SK-N-SH (cell line): ENCODE measurements around the gene ATP2B3. TPM values are rescaled to one million over a fixed set of nuclear protein-coding genes. Genes with fewer than 3 reads are reported as not detected.

ENCODE experiments used
- CTCF ChIA-PET: fragments of 300-600, 350-600 bp; formaldehyde crosslinking; extraction: SDS; loops from one replicate; lab custom pipeline; 2021; lab: Yijun Ruan, JAX
- POLR2A ChIA-PET: fragments of 350-600 bp; sonication (Branson Sonifier 250); formaldehyde crosslinking; extraction: SDS; loops from one replicate; lab custom pipeline; 2020; ENCODE audit warnings: antibody characterized with exemption, inconsistent platforms; lab: Yijun Ruan, JAX
- DNase-seq: peaks from one replicate; pipeline ENCODE4 v3.0.0; 2012
- H2AFZ ChIP-seq: fragments of 200-600 bp; sonication (generic); 2 replicates; pipeline ENCODE4 v1.8.1; 2016; ENCODE audit warnings: antibody characterized with exemption, mild to moderate bottlenecking, low read depth
- H3F3A ChIP-seq: fragments of 200-600 bp; sonication (generic); replicated peaks from 2 replicates; pipeline ENCODE3; 2016; ENCODE audit warnings: antibody characterized with exemption, mild to moderate bottlenecking; ENCODE audit not compliant: insufficient read depth
- H3K27ac ChIP-seq, 2 experiments: fragments of 200-500 bp in 1 of 2; fragments of 200-600 bp in 1 of 2; sonication (Bioruptor generic) in 1 of 2; sonication (generic), shearing (Covaris generic) in 1 of 2; 2 replicates each; pipeline versions ENCODE4 v1.5.1 to v1.6.1; 2014 to 2016; ENCODE audit warnings: low read depth in 2 of 2, inconsistent platforms in 1 of 2, low read length in 1 of 2, mild to moderate bottlenecking in 1 of 2, mixed read lengths in 1 of 2
- H3K27me3 ChIP-seq: fragments of 200-600 bp; sonication (generic), shearing (Covaris generic); 2 replicates; pipeline ENCODE4 v1.6.1; 2016; ENCODE audit warnings: mixed run types; ENCODE audit not compliant: insufficient read depth
- H3K36me3 ChIP-seq, 2 experiments: fragments of 200-500 bp in 1 of 2; fragments of 200-600 bp in 1 of 2; sonication (Bioruptor generic) in 1 of 2; sonication (generic) in 1 of 2; replicated peaks in 1 of 2; 2 replicates each; pipeline versions ENCODE3 to v1.5.1; 2014 to 2016; ENCODE audit warnings: low read length in 1 of 2, mild to moderate bottlenecking in 1 of 2; ENCODE audit not compliant: insufficient read depth in 2 of 2, control insufficient read depth in 1 of 2
- H3K4me1 ChIP-seq, 2 experiments: fragments of 200-500 bp in 1 of 2; fragments of 200-600 bp in 1 of 2; sonication (Bioruptor generic) in 1 of 2; sonication (generic), shearing (Covaris generic) in 1 of 2; 2 replicates each; pipeline versions ENCODE4 v1.5.1 to v1.6.1; 2014 to 2016; ENCODE audit warnings: low read depth in 1 of 2, low read length in 1 of 2, mixed run types in 1 of 2; ENCODE audit not compliant: insufficient read depth in 2 of 2, control insufficient read depth in 1 of 2
- H3K4me2 ChIP-seq: fragments of 200-600 bp; sonication (generic), shearing (Covaris generic); 2 replicates; pipeline ENCODE4 v1.6.1; 2017; ENCODE audit warnings: mixed run types
- H3K4me3 ChIP-seq, 2 experiments: fragments of 200-500 bp in 1 of 2; fragments of 200-600 bp in 1 of 2; sonication (Bioruptor generic) in 1 of 2; sonication (generic), shearing (Covaris generic) in 1 of 2; 2 replicates each; pipeline versions ENCODE4 v1.5.1 to v1.8.1; 2014 to 2016; ENCODE audit warnings: low read depth in 2 of 2, inconsistent platforms in 1 of 2, low read length in 1 of 2, mild to moderate bottlenecking in 1 of 2, mixed read lengths in 1 of 2, moderate library complexity in 1 of 2
- H3K79me2 ChIP-seq: fragments of 200-600 bp; sonication (generic); 2 replicates; pipeline ENCODE4 v1.8.1; 2017; ENCODE audit warnings: mild to moderate bottlenecking; ENCODE audit not compliant: insufficient read depth
- H3K9ac ChIP-seq: fragments of 200-600 bp; sonication (generic); 2 replicates; pipeline ENCODE4 v1.6.1; 2017; ENCODE audit warnings: mixed run types
- H3K9me2 ChIP-seq: fragments of 200-600 bp; sonication (generic); 2 replicates; pipeline ENCODE4 v1.6.1; 2017; ENCODE audit warnings: mixed run types
- H3K9me3 ChIP-seq: fragments of 200-600 bp; sonication (generic); 2 replicates; pipeline ENCODE4 v1.6.1; 2017; ENCODE audit warnings: mixed run types, mild to moderate bottlenecking, moderate library complexity
- H4K20me1 ChIP-seq: fragments of 200-600 bp; sonication (generic); 2 replicates; pipeline ENCODE4 v1.6.1; 2017; ENCODE audit warnings: mild to moderate bottlenecking, mixed run types; ENCODE audit not compliant: insufficient read depth
- CHD2 ChIP-seq: fragments of 150-350 bp; IDR thresholded peaks from 2 replicates; pipeline ENCODE4 v1.6.1; 2018; ENCODE audit warnings: low read length; ENCODE audit not compliant: partially characterized antibody
- EZH2phosphoT487 ChIP-seq: fragments of 200-600 bp; sonication (generic); IDR thresholded peaks from 2 replicates; pipeline ENCODE4 v1.6.1; 2017; ENCODE audit warnings: low read depth, mixed run types, mild to moderate bottlenecking, antibody characterized with exemption, moderate library complexity, borderline replicate concordance
- FOXM1 ChIP-seq: IDR thresholded peaks from 2 replicates; pipeline ENCODE4 v1.4.0; 2012; ENCODE audit warnings: low read depth, mild to moderate bottlenecking
- GABPA ChIP-seq: IDR thresholded peaks from 2 replicates; pipeline ENCODE4 v1.4.0; 2012; ENCODE audit warnings: low read depth, mild to moderate bottlenecking
- GATA2 ChIP-seq: sonication (generic); formaldehyde crosslinking; IDR thresholded peaks from 2 replicates; pipeline ENCODE4 v1.5.0; 2020; ENCODE audit warnings: mild to moderate bottlenecking, missing genetic modification reagents
- JUND ChIP-seq: IDR thresholded peaks from 2 replicates; pipeline ENCODE4 v1.4.0; 2012
- MXI1 ChIP-seq: IDR thresholded peaks from 2 replicates; pipeline ENCODE4 v1.6.1; 2012; ENCODE audit warnings: mild to moderate bottlenecking, low read depth, low read length, improper control_type of control experiment
- NFIC ChIP-seq: IDR thresholded peaks from 2 replicates; pipeline ENCODE4 v1.4.0; 2012; ENCODE audit warnings: borderline replicate concordance
- PBX3 ChIP-seq: IDR thresholded peaks from 2 replicates; pipeline ENCODE4; 2012
- POLR2AphosphoS5 ChIP-seq: IDR thresholded peaks from 2 replicates; pipeline ENCODE4 v1.6.1; 2012; ENCODE audit warnings: low read depth, low read length
- RAD21 ChIP-seq: IDR thresholded peaks from 2 replicates; pipeline ENCODE4 v1.6.1; 2012; ENCODE audit warnings: mild to moderate bottlenecking, low read length
- RFX5 ChIP-seq: IDR thresholded peaks from 2 replicates; pipeline ENCODE4 v1.6.1; 2012; ENCODE audit warnings: mild to moderate bottlenecking, improper control_type of control experiment, low read length
- RXRA ChIP-seq: IDR thresholded peaks from 2 replicates; pipeline ENCODE4 v1.4.0; 2012; ENCODE audit warnings: low read depth, mild to moderate bottlenecking, borderline replicate concordance
- SMC3 ChIP-seq: IDR thresholded peaks from 2 replicates; pipeline ENCODE4 v1.6.1; 2012; ENCODE audit warnings: low read depth, low read length, improper control_type of control experiment
- TCF12 ChIP-seq: IDR thresholded peaks from 2 replicates; pipeline ENCODE4 v1.4.0; 2012
- USF2 ChIP-seq: fragments of 150-350 bp; IDR thresholded peaks from 2 replicates; pipeline ENCODE4 v1.6.1; 2017; ENCODE audit warnings: antibody characterized with exemption, low read length, low read depth, borderline replicate concordance
- WGBS: methylation state at CpG from one replicate; pipeline ENCODE4 v1.1.6; 2017; ENCODE audit warnings: low lambda C conversion rate; 5-methylcytosine and 5-hydroxymethylcytosine counted together
- polyA plus RNA-seq, 3 experiments: library from polyadenylated mRNA; depleted of rRNA; stranded (reverse); fragments of >200 nt; gene quantifications; 2 replicates each; pipeline ENCODE4 v1.2.3, GENCODE V29; 2012
- TF ChIP-seq, protein P1 (sequence below): fragments of 200-600 bp; sonication (generic); IDR thresholded peaks from 2 replicates; pipeline ENCODE4 v1.6.1; 2017; ENCODE audit warnings: antibody characterized with exemption, mild to moderate bottlenecking, moderate library complexity
- TF ChIP-seq, protein P2 (sequence below): IDR thresholded peaks from 2 replicates; pipeline ENCODE4 v1.4.0; 2012; ENCODE audit warnings: low read depth, borderline replicate concordance
- TF ChIP-seq, protein P3 (sequence below): IDR thresholded peaks from 2 replicates; pipeline ENCODE4 v1.4.0; 2012; ENCODE audit warnings: low read depth
- TF ChIP-seq, protein P4 (sequence below): fragments of 150-350 bp; IDR thresholded peaks from 2 replicates; pipeline ENCODE4 v1.6.1; 2016; ENCODE audit warnings: mild to moderate bottlenecking, low read depth, low read length

Gene ATP2B3
- polyA plus RNA-seq, 1 of the 3 experiments (the other 2 are of a cell fraction) = 0.16 TPM

DNA sequence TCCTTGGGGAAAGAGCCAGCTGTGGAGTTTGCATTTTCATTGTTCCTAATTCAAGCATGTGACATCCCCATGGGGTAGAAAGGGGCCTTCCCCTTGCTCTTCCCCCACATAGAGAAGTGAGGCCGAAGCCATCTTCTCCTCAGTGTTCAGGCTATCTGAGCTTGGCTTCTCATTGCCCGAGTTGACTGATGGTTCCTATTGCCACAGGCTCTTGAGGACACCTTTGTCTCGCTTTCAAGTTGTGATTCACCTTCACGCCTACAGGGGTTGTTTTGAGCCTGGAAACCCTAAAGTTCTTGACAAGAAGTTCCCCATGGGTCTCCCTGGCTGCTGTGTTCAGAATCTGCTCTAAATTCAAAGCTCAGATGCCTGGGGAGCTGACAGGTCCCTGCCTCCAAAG lies 56.5 kb downstream of the ATP2B3 start:
- Histone ChIP-seq H3K9me3 (no peaks in the 10 kb centered on the region), H3K4me1 (peaks cover 0 to 13% of the 10 kb centered on the region in 2 experiments; a peak in 1 of 4 replicates), H3K36me3 (no peaks in the 10 kb centered on the region), H3K79me2 (no peaks in the 10 kb centered on the region), H3K4me2 (no peak overlapping the region), H3K27ac (no peak overlapping the region), H2AFZ (no peak overlapping the region), H3K9ac (no peak overlapping the region), H3K9me2 (no peaks in the 10 kb centered on the region), H3K27me3 (peaks cover 59% of the 10 kb centered on the region), H3F3A (no peaks in the 10 kb centered on the region), H3K4me3 (no peak overlapping the region), H4K20me1 (no peaks in the 10 kb centered on the region)
- no peak for DNase-seq
- ChIA-PET POLR2A (interaction anchor here (0.7 kb wide), 1 partner anchor 393 kb away, joined by 3 read pairs; no protein-coding TSS in a partner anchor), CTCF (interaction anchor here (0.6 to 1.9 kb wide), 5 partner anchors 19 to 54 kb away, joined by 3 to 7 read pairs (median 4); no protein-coding TSS in a partner anchor)
- WGBS = 27% methylated on average over 4 of the region's 4 CpGs
- TF ChIP-seq RFX5 = no peak
- no peak for TF ChIP-seq JUND
- no peak for TF ChIP-seq SMC3
- no peak for TF ChIP-seq RXRA
- TF ChIP-seq, protein P1, sequence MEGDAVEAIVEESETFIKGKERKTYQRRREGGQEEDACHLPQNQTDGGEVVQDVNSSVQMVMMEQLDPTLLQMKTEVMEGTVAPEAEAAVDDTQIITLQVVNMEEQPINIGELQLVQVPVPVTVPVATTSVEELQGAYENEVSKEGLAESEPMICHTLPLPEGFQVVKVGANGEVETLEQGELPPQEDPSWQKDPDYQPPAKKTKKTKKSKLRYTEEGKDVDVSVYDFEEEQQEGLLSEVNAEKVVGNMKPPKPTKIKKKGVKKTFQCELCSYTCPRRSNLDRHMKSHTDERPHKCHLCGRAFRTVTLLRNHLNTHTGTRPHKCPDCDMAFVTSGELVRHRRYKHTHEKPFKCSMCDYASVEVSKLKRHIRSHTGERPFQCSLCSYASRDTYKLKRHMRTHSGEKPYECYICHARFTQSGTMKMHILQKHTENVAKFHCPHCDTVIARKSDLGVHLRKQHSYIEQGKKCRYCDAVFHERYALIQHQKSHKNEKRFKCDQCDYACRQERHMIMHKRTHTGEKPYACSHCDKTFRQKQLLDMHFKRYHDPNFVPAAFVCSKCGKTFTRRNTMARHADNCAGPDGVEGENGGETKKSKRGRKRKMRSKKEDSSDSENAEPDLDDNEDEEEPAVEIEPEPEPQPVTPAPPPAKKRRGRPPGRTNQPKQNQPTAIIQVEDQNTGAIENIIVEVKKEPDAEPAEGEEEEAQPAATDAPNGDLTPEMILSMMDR = no peak
- no peak for TF ChIP-seq EZH2phosphoT487
- TF ChIP-seq MXI1 = no peak
- TF ChIP-seq FOXM1 = no peak
- no peak for TF ChIP-seq NFIC
- no peak for TF ChIP-seq GATA2
- TF ChIP-seq RAD21 = no peak
- no peak for TF ChIP-seq CHD2
- TF ChIP-seq TCF12 = no peak
- TF ChIP-seq, protein P2, sequence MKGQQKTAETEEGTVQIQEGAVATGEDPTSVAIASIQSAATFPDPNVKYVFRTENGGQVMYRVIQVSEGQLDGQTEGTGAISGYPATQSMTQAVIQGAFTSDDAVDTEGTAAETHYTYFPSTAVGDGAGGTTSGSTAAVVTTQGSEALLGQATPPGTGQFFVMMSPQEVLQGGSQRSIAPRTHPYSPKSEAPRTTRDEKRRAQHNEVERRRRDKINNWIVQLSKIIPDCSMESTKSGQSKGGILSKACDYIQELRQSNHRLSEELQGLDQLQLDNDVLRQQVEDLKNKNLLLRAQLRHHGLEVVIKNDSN = no peak
- no peak for TF ChIP-seq GABPA
- TF ChIP-seq POLR2AphosphoS5 = no peak
- TF ChIP-seq, protein P3, sequence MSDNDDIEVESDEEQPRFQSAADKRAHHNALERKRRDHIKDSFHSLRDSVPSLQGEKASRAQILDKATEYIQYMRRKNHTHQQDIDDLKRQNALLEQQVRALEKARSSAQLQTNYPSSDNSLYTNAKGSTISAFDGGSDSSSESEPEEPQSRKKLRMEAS = no peak
- TF ChIP-seq, protein P4, sequence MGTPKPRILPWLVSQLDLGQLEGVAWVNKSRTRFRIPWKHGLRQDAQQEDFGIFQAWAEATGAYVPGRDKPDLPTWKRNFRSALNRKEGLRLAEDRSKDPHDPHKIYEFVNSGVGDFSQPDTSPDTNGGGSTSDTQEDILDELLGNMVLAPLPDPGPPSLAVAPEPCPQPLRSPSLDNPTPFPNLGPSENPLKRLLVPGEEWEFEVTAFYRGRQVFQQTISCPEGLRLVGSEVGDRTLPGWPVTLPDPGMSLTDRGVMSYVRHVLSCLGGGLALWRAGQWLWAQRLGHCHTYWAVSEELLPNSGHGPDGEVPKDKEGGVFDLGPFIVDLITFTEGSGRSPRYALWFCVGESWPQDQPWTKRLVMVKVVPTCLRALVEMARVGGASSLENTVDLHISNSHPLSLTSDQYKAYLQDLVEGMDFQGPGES = no peak
- TF ChIP-seq PBX3 = no peak
- TF ChIP-seq USF2 = no peak
